ENCODE data around the gene UCN2. TPM values are rescaled to one million over a fixed set of nuclear protein-coding genes. Genes with fewer than 3 reads are reported as not detected.

UCN2 gene
- total and polyA plus RNA-seq, 9 of the 15 experiments (the other 6 are each of a cell fraction or from before 2014, with no cell fraction given) = 0.08 to 0.11 TPM; not detected in 7

GRCh38 chr3:48538451-48538850 lies 25.1 kb downstream of the UCN2 start:
- no TSS peak for BruUV-seq (replicated peaks)
- FAIRE-seq = no peak
- ChIA-PET CTCF (ENCODE audit: low intra/inter-chr PET ratio) (no interaction called here), POLR2A (no interaction called here)
- TF ChIP-seq BMI1 (IDR thresholded peaks at IDR 0.05; ENCODE audit: low read length) (no peak), ZNF551 (CRISPR knock-in tag; IDR thresholded peaks at IDR 0.05) (no peak), ZBTB33 (CRISPR knock-in tag; IDR thresholded peaks at IDR 0.05) (peak; percentile 20; the same call in 1 of the 2 replicates), ZNF395 (CRISPR knock-in tag; IDR thresholded peaks at IDR 0.05) (no peak), E4F1 (CRISPR knock-in tag; IDR thresholded peaks at IDR 0.05; ENCODE audit: borderline replicate concordance) (no peak)
- H3K4me2 ChIP-seq (ENCODE audit: insufficient read depth, low read length) = no peak overlapping the region
- WGBS (ENCODE audit: insufficient coverage, low coverage, missing lambda C conversion rate) = 88% methylated on average over 12 of the region's 12 CpGs
- no peaks in the 10 kb centered on the region for H4K20me1 ChIP-seq (replicated peaks; ENCODE audit: control insufficient read depth, insufficient read depth, low read length)
- H3K9me1 ChIP-seq (ENCODE audit: control insufficient read depth, insufficient read depth, low read length) = peaks cover 4% of the 10 kb centered on the region
- H3K4me3 ChIP-seq = no peak overlapping the region
- H2AFZ ChIP-seq (ENCODE audit: low read depth, low read length) = no peak overlapping the region
- no peak for DNase-seq (ENCODE audit: extremely low read depth in 1 of 4, low spot score in 3 of 4)
- peak overlapping the region in 1 of 2 experiments; percentile 52; a peak in 1 of 4 replicates for H3K9ac ChIP-seq (ENCODE audit: insufficient read depth in 1 of 2, low read depth in 2 of 2, low read length in 2 of 2)
- peaks cover 66% of the 10 kb centered on the region for H3K36me3 ChIP-seq (ENCODE audit: control insufficient read depth, insufficient read depth, low read length)
- H3K79me2 ChIP-seq (ENCODE audit: control insufficient read depth, insufficient read depth, low read length) = no peaks in the 10 kb centered on the region
- in situ Hi-C loops (cut with MboI) (no loop called here), intact Hi-C loops (cut with micrococcal nuclease) (no loop called here)
- H3K27ac ChIP-seq (ENCODE audit: extremely low read depth, low read depth, low read length) = no peak overlapping the region
- H3K27me3 ChIP-seq (ENCODE audit: control insufficient read depth in 2 of 2, insufficient read depth in 2 of 2, low read length in 2 of 2) = no peaks in the 10 kb centered on the region
- H3K9me3 ChIP-seq (replicated peaks; ENCODE audit: control insufficient read depth, insufficient read depth, low read depth, low read length) = no peaks in the 10 kb centered on the region
- no peak for ATAC-seq
- H3K4me1 ChIP-seq (replicated peaks in 1 of 2; ENCODE audit: control insufficient read depth in 2 of 2, insufficient read depth in 2 of 2, low read length in 2 of 2) = no peaks in the 10 kb centered on the region

All from K562 (cell line).